Activated CD8-positive, alpha-beta memory T cell treated with anti-CD3 and anti-CD28 coated beads, Interleukin-2, amount 50 U/mL, for 24 hours (primary cell): ENCODE measurements around the gene CSNK1G3.
"Not testable (repeated sequence)": the region's sequence is repeated elsewhere in the genome, so short reads cannot be mapped to it uniquely, and the experiment has no call there.

Experiments
- DNase-seq: peaks from one replicate; pipeline ENCODE4 v3.0.0-alpha.2; 2020; ENCODE audit errors: extremely low read depth

CSNK1G3 gene

DNA sequence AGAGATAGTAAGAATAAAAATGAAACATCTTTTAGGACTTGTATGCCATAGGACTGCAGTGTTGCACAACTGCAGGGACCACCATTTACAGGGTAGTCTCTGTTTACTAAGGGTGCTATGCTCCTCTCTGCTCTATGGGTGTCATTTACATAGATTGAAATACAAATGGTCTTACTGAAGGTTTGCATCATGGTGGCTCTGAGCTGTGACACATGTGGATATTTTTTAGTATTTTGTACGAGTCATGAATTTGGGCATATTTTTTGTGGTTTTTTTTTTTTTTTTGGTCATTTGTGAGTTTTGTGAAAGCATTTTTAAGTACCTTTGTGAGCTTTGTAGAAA is 47.4 kb downstream of the CSNK1G3 start:
- DNase-seq = no peak

DNA sequence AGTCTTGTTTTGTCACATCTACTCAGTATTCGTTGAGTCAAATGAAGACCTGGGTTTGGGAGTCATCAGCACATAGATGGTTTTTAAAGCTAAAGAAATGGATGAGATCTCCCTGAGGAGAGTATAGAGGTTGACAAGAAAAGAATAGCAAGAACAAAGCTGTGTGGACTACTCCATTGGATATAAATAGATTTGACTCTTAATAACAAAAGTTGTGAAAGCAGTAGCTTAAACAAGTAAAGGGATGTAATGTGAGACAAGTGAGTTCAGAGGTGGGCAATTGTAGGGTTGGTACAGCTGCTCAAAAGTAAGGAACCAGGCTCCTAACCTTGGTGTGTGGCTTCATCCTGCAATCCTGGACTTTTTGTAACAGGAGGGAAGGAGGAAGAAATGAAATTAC is 49.3 kb downstream of the CSNK1G3 start:
- no peak for DNase-seq

DNA sequence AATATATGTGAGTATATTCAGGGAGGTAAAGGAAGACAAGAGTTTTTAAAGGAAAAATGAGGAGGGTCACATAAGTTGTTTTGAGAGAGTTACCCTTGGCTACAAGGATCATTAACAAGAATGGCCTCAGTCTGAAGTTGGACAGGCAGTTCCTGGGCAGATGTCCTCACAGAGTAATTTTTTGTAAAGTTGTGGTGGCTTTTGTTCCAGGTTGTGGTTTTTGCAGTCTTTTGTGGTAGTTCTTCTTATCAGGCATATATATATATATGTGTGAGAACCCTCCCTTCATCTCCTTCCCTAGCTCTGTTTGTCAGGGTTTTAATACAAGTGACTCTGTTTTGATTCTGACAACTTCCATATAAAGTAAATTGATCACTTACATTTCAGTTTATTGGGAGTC is 60.0 kb downstream of the CSNK1G3 start:
- no peak for DNase-seq

DNA sequence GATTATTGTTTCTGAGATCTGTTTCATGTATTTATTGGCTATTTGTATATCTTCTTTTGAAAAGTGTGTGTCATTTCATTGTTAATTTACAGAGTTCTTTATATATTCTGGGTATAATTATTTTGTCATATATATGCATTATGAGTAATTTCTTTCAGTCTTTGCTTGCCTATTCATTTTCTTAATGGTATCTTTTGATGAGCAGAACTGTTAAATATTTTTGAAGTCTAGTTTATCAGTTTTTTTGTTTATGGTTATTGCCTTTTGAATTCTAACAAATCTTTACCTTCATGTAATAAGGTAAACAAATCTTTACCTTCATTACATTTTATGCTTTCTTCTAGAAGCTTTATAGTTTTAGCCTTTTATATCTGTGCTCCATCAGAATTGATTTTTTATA is 66.4 kb downstream of the CSNK1G3 start:
- no peak for DNase-seq

DNA sequence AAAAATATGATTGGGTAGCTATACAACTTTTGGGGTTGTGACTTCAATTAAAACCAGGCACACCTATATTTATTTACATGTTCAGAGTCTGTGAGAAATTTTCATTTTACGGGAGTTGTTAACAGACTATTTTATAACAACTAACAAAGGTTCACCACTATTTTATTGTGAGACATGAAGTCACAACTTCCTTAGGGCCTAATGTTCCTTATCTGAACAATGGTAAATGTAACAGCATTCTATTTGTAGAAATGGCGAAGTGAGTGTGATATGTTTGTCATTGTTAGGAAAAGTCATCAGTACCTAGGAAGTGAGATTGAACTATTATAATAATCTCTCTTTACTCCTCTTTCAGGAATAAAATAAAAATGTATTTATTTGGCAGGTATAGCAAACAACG is 67.4 kb downstream of the CSNK1G3 start:
- DNase-seq = no peak

DNA sequence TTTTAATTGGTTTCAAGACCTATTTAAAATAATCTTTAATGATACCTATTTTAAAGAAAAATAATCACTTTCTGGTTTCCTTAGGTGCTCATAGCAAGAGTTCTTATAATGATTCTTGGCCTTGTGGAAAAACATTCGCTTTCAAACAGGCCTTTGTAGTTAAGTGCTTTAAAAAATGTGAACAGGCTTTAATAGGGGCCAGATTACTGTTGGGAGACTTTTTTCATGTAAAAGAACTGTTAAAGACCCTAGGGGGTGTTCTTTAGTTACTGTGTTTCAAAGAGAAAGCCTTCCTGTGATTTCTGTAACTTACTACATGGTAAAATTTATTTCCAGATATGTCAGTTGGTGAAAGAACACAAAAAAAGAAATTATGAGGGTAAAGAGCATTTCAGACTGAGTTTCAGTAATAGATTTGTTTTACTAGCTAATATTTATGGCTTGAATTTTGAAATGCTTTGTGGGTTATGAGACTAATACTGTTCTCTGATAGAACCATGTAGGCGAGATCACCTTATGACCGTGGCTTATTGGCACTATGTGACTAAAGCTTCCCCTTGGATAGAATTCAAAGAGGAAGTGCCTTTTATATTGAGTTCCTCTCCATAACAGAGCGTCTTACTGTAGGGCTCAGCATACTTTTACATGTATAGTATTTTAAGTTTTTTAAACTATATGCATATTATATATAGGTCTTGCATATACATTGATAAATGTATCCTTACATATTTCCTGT is 70.7 kb downstream of the CSNK1G3 start:
- DNase-seq = no peak

DNA sequence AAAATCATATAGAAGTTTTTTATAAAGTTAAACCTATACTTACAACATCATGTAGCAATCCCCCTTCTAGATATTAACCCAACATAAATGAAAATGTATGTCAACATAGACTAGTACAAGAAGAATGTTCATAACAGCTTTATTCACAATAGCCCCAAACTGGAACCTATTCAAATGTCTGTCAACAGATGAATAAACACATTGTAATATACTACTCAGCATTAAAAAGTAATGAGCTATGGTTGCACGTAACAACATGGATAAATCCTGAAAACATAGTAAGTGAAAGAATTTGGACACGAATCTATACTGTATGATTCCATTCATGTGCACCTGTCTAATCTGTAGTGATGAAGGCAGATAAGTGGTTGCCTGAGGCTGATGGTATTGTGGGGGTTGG is 73.9 kb downstream of the CSNK1G3 start:
- DNase-seq = no peak

DNA sequence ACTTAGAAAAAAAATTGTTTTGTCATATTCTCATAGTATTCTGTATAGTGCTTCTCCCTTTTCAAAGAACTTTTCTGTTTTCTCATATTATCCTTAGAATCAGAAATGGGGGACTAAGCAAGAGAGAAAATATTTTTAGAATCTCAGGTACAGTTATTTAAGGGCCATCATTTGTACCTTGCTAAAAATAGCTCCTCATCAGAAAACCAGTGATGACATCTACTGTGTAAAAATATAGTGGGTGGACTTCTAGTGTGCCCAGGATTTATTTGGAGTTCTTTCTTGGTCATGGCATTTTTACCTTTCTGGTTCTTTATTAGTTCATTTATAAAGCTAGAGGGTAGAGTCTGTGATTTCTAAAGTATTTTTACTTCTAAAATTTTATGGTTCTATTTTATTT is 82.5 kb downstream of the CSNK1G3 start:
- no peak for DNase-seq

DNA sequence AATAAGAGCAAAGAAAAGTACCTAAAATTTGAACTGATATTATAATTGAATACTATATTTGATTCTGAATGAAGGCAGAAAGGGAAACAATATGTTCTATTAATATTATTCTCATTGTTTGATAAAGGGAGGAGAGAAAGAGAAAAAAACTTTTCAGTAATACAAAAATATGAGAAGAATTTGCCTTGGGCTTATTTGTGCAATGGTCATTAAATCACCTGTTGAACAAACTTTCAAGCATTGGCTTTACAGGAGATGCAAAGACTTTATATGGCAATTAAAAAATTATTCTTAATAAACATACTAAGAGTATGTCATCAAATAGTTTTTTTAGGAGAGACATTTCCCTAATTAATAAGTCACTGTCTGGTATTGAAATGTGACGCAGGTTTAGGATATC is 85.0 kb downstream of the CSNK1G3 start:
- no peak for DNase-seq

DNA sequence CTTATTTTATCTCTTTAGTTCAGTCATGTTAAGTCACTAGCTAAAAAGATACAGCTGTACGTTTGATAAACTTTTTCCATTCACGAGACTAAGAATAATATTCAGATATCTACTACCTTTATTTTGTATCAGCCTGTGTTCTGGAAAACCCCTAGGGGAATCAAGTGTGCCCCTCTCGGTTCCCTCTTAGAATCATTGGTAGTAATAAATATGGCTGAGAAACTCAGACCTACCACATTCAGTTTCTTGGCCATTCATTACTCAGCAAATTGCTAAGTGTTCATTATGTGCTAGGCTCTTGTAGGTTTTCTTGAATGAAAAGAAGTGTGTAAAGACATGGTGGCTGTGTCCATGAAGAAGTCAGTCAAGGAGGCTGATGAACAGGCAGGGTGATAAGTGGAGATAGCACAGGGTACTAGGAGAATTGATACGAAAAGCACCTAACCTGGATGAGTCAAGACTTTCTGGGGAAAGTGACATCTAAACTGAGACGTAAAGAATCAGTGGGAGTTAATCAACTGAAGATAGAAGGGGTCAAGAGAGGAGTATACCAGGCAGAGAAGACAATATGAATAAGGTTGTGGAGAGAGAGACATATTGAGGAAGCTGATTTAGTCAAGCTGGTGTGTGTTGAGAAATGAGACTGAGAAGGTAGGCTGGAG is 86.2 kb downstream of the CSNK1G3 start:
- no peak for DNase-seq

DNA sequence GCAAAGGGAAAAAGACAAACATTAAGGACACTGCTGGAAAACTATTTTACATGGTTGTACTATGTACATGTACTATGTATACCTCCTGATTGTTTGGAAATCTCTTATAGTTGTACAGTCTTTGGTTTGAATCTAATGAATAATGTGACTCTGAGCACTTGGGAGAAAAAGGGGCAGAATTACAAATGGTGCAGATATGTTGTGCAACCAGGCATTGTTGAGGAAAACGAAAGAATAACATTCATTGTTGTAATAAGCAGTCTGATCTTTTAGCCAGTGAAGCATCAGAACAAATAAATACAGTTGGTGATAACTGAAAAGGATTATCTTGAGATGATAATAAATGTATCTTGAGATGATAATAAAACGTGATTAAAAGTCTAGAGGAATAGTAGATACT is 87.2 kb downstream of the CSNK1G3 start:
- DNase-seq = no peak

DNA sequence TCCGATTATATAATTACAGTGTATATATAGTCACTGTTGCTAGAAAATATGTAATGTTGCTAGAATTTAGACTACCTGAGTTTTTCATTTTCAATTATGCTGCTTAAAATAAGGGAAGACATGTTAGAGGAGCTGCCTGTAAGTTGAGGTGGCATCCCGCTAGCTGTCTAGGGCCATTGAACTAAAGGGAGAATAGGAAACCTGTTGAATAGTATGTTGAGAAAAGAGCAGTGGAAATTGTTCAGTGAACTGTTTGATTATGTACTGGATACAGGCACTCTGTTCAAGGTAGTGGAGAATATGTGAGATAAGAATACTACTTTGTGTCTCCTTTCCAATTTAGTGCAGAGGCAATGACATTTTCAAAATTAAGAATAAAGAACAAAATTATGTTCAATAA is 89.6 kb downstream of the CSNK1G3 start:
- DNase-seq = no peak

DNA sequence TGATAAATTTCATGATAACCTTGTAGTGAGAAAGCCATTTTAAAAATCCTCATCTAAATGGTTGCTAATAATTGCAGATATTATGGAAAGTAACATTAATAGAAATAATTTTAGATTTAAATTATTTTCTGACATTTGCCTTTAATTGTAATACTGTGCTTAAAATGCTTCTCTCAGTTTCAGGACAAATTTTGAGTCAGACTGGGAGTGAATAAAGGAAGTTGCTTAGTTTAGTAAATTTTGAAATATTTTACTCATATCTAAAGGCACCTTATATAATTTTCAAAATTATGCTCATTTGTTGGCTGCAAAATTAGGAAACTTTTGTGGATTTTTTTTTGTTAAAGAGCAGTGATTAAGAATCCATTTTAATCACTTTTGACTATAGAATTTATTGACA is 93.8 kb downstream of the CSNK1G3 start:
- DNase-seq = no peak

DNA sequence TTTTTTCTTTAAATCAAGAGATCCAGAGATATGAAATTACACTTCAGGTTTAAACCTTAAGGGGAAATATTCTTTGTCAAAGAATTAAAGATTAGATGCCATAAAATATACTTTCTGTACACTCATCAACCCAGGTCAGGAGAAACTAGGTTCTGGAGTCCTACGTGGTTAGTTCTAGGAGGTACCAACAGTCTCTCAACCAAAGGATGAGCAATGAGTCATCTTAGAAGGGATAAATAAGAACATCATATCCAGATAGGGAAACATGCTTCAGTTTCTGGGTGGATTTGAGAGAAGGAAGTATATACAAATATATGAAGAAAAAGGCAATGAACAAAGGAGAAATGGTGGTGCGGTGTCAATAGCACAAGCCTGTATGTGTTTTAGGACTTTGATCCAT is 98.2 kb downstream of the CSNK1G3 start:
- no peak for DNase-seq

DNA sequence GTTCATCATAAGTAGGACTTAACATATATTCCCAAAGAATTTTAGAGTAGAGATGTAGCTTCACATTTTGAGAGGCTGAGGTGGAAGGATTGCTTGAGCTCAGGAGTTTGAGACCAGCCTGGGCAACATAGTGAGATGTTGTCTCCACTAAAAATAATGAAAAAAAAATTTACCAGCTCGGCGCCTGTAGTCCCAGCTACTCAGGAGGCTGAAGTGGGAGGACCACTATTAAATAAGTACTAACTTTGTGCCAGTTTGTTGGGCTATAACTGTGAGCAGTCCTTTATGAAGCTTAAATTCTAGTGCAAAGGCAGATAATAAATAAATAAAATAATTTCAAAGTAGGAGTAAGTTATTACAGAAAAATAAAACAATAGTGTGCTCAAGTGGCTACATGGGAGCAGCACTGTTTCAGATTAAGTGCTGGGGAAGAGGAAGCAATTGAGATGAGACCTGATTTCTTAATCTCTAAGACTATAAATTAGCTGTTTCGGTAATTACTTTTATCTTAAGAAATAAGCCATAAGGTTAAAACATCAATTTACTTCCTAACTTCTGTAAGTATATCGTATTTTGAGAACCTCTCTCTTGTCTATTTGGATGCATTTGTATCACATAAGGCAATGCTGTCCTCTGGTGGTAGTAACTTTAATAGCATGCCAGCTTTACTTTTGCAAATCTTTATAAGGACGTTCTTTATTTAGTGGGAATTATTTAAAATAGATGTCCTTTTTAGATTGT is 98.9 kb downstream of the CSNK1G3 start:
- no peak for DNase-seq

DNA sequence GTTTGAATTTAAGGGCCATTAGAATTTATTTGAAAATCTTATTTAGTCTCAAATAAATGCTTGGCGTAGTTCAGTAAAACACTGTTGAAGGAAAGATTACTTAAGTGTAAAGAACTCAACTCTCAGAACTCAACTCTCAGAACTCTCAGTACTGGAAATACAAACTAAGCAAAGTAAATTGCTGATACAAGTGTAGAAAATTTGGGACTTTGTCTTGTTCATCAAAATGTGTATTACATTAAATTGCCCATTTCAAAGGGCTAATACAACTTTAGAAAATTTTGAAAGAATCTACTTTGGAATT is 99.4 kb downstream of the CSNK1G3 start:
- no peak for DNase-seq

DNA sequence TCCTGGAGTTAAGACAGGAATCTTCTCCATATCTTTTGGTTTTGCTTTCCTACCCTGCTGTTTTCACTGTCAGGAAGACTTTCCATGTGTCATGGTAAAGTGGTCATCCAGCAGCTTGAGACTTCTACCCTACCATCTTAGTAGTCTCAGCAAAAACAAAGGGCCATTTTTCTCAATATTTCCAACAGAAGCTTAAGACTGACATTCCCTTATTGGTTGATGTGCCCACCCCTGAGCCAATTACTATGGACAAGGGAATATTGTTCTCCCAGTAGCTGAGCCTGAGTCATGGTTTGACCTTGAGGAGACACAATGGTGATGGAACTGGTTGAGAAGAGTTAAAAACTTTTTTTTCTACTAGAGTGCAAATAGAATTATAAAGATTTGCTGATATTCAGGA is 105.6 kb downstream of the CSNK1G3 start:
- DNase-seq = no peak

DNA sequence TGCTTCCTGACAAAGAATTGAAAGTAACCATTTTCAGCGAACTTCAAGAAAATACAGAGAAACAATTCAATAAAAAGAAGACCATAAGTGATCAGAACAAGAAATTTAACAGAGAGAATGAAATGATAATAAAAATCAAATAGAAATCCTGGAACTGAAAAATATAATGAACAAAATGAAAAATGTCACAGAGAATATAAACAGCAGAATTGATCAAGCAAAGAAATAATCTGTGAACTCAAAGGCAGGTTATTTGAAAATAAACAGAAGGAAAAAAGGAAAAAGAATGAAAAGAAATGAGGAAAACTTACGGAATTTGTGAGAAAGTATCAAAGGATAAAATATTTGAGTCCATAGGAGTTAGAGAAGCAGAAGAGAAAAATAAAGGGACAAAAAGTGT is 114.1 kb downstream of the CSNK1G3 start:
- DNase-seq = no peak

DNA sequence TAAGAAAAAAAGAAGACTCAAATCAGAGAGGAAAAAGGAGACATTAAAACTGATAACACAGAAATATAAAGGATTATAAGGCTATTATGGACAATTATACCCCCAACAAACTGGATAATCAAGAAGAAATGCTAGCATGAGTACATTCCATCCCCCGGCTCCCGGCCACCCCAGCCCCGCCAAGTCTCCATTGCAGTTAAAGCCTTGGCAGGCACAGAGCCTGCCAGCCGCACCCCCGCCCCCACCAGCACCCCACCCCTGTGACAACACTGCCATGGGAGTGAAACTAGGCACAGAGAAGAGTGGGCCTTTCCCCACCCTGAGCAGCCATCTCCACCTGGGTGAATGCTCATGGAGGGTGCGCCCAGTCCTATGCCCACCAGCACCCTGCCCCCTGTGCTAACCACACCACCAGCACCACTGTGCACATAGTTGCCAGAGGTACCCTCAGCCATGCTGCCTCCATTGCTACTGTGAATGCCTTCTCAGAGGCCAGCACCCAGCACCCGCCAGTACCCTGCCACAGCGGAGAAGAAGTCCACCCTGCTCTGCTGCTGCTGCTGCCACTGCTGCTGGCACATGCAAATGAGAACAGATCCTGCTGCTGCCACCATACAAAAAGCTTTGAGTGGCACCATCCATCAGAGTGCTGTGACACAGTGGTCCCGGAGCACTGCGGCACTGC is 117.0 kb downstream of the CSNK1G3 start:
- no peak for DNase-seq

DNA sequence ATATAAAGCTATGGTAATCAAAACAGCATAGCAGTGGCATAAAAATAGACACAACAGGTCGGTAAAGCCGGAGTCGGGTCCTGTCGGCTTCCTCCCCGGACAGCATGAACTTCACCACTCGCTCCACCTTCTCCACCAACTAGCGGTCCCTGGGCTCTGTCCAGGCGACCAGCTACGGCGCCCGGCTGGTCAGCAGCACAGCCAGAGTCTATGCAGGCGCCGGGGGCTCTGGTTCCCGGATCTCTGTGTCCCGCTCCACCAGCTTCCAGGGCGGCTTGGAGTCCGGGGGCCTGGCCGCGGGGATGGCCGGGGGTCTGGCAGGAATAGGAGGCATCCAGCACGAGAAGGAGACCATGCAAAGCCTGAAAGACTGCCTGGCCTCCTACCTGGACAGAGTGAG is 124.0 kb downstream of the CSNK1G3 start:
- no peak for DNase-seq

DNA sequence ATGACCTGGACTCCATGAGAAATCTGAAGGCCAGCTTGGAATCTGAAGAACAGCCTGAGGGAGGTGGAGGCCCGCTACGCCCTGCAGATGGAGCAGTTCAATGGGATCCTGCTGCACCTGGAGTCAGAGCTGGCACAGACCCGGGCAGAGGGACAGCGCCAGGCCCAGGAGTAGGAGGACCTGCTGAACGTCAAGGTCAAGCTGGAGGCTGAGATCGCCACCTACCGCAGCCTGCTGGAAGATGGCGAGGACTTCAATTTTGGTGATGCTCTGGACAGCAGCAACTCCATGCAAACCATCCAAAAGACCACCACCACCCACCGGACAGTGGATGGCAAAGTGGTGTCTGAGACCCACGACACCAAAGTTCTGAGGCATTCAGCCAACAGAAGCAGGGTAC is 125.1 kb downstream of the CSNK1G3 start:
- DNase-seq = not testable (repeated sequence)

DNA sequence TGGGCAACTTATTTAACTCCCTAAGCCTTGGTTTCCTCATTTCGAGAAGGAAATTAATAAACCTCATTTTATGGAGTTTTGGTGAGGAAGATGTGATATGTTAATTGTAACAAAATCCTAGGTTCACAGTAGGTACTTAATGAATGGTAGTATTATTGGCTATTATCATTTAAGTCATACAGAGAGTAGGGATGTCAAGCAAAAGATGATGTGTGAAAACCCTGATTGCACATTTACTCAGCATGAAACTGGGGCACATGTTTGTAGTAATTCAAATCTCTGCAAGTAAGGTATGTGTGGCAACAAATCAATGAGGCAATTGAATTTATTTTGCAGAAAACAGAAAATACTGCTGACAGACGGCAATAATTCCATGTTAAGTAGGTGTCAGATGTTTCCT is 127.3 kb downstream of the CSNK1G3 start:
- DNase-seq = no peak
